BE2C (cell line): ENCODE data around the gene FREM1.

Source experiments
- DNase-seq: peaks from one replicate; pipeline ENCODE4 v3.0.0-alpha.2; 2020
- H3K27me3 ChIP-seq: fragments of 250-450 bp; sonication (Bioruptor Pico); 2 replicates; pipeline ENCODE4 v1.5.1; 2020; ENCODE audit warnings: mild to moderate bottlenecking
- H3K36me3 ChIP-seq: fragments of 250-450 bp; sonication (Bioruptor Pico); 2 replicates; pipeline ENCODE4 v1.5.1; 2020; ENCODE audit warnings: mild to moderate bottlenecking
- H3K4me1 ChIP-seq: fragments of 250-450 bp; sonication (Bioruptor Pico); 2 replicates; pipeline ENCODE4 v1.5.1; 2020
- H3K4me3 ChIP-seq: 2 replicates; pipeline ENCODE4 v1.5.1; 2011; ENCODE audit warnings: low read depth, low read length
- H3K9me3 ChIP-seq: fragments of 250-450 bp; sonication (Bioruptor Pico); 2 replicates; pipeline ENCODE4 v1.5.1; 2020
- TF ChIP-seq, protein P1 (sequence below): IDR thresholded peaks from 2 replicates; pipeline ENCODE4 v1.5.1; 2012; ENCODE audit warnings: mild to moderate bottlenecking, low read depth, low read length

The FREM1 gene

GRCh38 chr9:14799030-14799429 is 111.2 kb downstream of the FREM1 start:
- Histone ChIP-seq H3K4me3 (no peak overlapping the region), H3K9me3 (no peaks in the 10 kb centered on the region), H3K4me1 (no peaks in the 10 kb centered on the region; the same call in 1 of the 2 replicates), H3K27me3 (no peaks in the 10 kb centered on the region), H3K36me3 (no peaks in the 10 kb centered on the region)
- TF ChIP-seq, protein P1, sequence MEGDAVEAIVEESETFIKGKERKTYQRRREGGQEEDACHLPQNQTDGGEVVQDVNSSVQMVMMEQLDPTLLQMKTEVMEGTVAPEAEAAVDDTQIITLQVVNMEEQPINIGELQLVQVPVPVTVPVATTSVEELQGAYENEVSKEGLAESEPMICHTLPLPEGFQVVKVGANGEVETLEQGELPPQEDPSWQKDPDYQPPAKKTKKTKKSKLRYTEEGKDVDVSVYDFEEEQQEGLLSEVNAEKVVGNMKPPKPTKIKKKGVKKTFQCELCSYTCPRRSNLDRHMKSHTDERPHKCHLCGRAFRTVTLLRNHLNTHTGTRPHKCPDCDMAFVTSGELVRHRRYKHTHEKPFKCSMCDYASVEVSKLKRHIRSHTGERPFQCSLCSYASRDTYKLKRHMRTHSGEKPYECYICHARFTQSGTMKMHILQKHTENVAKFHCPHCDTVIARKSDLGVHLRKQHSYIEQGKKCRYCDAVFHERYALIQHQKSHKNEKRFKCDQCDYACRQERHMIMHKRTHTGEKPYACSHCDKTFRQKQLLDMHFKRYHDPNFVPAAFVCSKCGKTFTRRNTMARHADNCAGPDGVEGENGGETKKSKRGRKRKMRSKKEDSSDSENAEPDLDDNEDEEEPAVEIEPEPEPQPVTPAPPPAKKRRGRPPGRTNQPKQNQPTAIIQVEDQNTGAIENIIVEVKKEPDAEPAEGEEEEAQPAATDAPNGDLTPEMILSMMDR, result no peak
- DNase-seq, result no peak

DNA sequence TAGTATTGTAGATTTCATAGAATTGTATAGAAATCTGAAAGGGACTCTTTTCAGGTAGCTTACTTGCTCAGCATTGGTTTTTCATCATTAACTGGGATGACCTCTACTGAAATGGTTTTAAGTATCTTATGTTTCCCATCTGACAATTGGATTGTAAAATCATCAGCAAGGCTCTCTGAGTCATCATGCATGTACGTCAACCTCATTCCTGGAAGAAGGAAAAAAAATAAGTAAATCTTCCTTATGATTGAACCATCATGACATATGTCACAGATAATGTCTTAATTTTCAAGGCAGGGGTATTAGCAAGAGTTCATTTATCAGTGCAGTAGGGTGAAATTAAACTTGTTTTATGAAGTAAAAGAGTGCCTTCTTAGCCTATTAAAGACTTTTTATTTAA is 112.8 kb downstream of the FREM1 start:
- no peaks in the 10 kb centered on the region for H3K27me3 ChIP-seq
- TF ChIP-seq, protein P1, result no peak
- no peak overlapping the region for H3K4me3 ChIP-seq
- H3K9me3 ChIP-seq, result no peaks in the 10 kb centered on the region
- H3K4me1 ChIP-seq, result no peaks in the 10 kb centered on the region; the same call in 1 of the 2 replicates
- DNase-seq, result no peak
- H3K36me3 ChIP-seq, result no peaks in the 10 kb centered on the region

GRCh38 chr9:14793389-14793788 is 116.8 kb downstream of the FREM1 start:
- TF ChIP-seq, protein P1, result no peak
- Histone ChIP-seq H3K9me3 (no peaks in the 10 kb centered on the region), H3K36me3 (no peaks in the 10 kb centered on the region), H3K4me3 (no peak overlapping the region), H3K4me1 (no peaks in the 10 kb centered on the region; the same call in 1 of the 2 replicates), H3K27me3 (no peaks in the 10 kb centered on the region)
- DNase-seq, result no peak

DNA sequence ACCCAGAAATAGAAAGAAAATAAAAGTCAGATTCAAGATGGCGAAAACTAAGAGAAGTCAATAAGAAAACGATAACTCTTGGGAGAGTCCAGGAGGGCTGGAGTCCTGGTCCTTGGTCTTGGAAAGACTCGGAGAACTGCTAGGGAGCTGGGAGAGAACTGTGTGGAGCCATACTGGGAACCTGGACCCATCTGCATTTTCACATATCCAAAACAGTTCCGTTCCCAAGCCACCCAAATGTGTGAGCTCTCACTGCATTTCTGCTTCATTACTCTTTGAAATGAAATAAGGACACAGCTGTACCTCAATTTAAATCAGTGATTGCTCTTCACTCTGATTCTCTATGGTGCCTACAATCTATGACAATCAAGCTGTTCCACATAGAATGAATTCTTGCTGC is 119.6 kb downstream of the FREM1 start:
- Histone ChIP-seq H3K4me1 (no peaks in the 10 kb centered on the region), H3K36me3 (no peaks in the 10 kb centered on the region), H3K9me3 (no peaks in the 10 kb centered on the region), H3K4me3 (no peak overlapping the region), H3K27me3 (no peaks in the 10 kb centered on the region)
- no peak for DNase-seq
- TF ChIP-seq, protein P1, result no peak

GRCh38 chr9:14788846-14789245 is 121.4 kb downstream of the FREM1 start:
- no peak overlapping the region for H3K4me3 ChIP-seq
- no peak for DNase-seq
- TF ChIP-seq, protein P1, result no peak
- H3K4me1 ChIP-seq, result no peaks in the 10 kb centered on the region
- no peaks in the 10 kb centered on the region for H3K36me3 ChIP-seq
- no peaks in the 10 kb centered on the region for H3K9me3 ChIP-seq
- no peaks in the 10 kb centered on the region for H3K27me3 ChIP-seq

DNA sequence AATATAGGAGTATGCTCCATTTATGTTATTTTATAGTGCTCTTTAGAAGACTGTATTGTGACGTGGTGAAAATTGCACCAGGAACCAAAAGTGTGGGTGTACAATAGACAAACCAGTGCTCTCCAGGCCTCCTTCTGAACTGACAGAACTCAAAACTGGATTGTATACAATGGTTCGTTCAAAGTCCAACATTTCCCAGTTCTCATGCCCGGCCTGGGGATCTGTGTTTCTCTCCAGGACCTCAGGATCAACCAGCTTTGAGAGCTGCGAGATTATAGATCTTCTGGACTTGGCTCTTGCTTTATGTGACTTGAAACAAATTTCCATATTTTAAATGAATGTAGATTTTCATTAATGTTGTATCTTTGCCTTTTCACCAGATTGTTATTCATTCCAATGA is 126.9 kb downstream of the FREM1 start:
- Histone ChIP-seq H3K4me3 (no peak overlapping the region), H3K9me3 (no peaks in the 10 kb centered on the region), H3K36me3 (no peaks in the 10 kb centered on the region), H3K27me3 (no peaks in the 10 kb centered on the region), H3K4me1 (no peaks in the 10 kb centered on the region; the same call in 1 of the 2 replicates)
- no peak for DNase-seq
- TF ChIP-seq, protein P1, result no peak
